Urinary bladder (tissue), 4 donors: ENCODE measurements around the gene ZNF775. TPM values are rescaled to one million over a fixed set of nuclear protein-coding genes. Genes with fewer than 3 reads are reported as not detected.

Experiments used
- DNase-seq: peaks from one replicate; pipeline ENCODE4 v3.0.0-alpha.2; 2015; ENCODE audit errors: extremely low spot score
- H3K27ac ChIP-seq: one replicate; pipeline ENCODE4 v1.5.1; 2013; ENCODE audit warnings: low read depth, mild to moderate bottlenecking, moderate library complexity
- H3K36me3 ChIP-seq: one replicate; pipeline ENCODE4 v1.6.1; 2013; ENCODE audit warnings: mild to moderate bottlenecking, moderate library complexity; ENCODE audit not compliant: insufficient read depth
- H3K4me1 ChIP-seq: one replicate; pipeline ENCODE4 v1.6.1; 2013; ENCODE audit warnings: mild to moderate bottlenecking, moderate library complexity; ENCODE audit not compliant: insufficient read depth
- H3K4me3 ChIP-seq: one replicate; pipeline ENCODE4 v1.5.1; 2013; ENCODE audit warnings: low read depth, low read length
- WGBS: extraction: QIAGEN DNeasy Blood & Tissue Kit; methylation state at CpG from one replicate; pipeline ENCODE4 v1.1.7; 2013; 5-methylcytosine and 5-hydroxymethylcytosine counted together
- polyA plus RNA-seq: library from polyadenylated mRNA; stranded (reverse); fragments of 200-250 nt; gene quantifications from one replicate; pipeline ENCODE4 v1.2.3, GENCODE V29; 2013
- total RNA-seq: library from RNA; depleted of rRNA; stranded (reverse); fragments of >200 nt; gene quantifications from one replicate; pipeline ENCODE4 v1.2.3, GENCODE V29; 2014
- donor health status: healthy with polysubstance abuse.
- donor health status: healthy.

The ZNF775 gene
- total and polyA plus RNA-seq, 2 donors = 5.1 to 11.6 TPM

DNA sequence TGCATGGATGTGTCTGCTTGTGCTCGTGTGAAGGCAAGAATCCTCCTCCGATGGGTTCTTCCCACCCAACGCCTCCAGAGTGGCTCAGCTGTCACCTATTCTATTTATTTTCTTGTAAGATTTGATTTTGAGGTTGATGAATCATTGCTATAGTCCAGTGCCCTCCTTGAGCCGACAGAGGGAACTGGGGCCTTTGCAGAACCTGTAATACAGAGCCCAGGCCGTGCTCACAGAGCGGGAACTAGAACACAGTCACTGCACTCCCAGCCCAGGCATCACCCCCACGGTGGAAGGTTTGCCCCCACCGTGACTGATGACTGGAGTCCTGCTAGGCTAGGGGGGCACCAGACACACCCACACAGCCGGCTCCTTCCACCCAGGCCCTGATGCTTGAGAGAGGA lies 39.7 kb upstream of the ZNF775 start:
- Histone ChIP-seq H3K4me1 (no peaks in the 10 kb centered on the region), H3K4me3 (no peak overlapping the region), H3K27ac (no peak overlapping the region), H3K36me3 (no peaks in the 10 kb centered on the region)
- no peak for DNase-seq
- WGBS = 55% methylated on average over 9 of the region's 9 CpGs

DNA sequence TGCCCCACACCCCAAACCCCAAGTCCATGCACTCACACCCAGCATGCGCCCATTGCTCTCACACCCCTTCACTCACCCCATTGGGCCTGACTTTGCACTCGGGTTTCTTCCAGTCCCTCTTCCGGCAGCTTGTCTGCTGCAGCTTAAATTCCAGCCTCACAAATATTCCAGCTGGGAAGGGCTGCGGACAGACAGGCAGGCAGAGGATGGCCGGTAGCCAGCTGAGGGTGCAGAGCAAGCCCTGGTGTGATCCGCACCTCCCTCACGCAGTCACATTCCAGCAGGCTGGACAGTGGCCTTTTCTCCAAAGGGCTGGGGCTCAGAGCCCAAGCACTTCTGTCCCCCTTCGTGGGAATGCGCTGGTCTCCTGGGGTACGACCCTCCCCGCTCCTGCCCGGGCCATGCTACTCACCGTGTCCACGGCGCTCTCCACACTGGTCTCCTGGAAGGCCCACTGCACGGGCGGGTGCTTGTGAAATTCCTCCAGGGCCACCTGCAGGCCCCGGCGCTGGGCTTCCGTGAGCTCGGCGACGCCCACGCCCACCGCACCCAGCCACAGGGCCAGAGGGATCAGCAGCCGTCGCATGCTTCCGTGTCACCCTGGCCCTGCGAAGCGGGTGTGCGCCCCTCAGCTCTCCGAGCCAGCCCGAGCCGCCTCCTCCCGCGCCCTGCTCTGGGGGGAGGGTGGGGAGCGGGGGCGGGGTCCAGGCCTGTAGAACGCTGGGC lies 38.9 kb upstream of the ZNF775 start:
- Histone ChIP-seq H3K4me1 (no peaks in the 10 kb centered on the region), H3K36me3 (no peaks in the 10 kb centered on the region), H3K4me3 (peak overlapping the region; percentile 52), H3K27ac (no peak overlapping the region)
- no peak for DNase-seq
- 9% methylated on average over 39 of the region's 39 CpGs for WGBS

DNA sequence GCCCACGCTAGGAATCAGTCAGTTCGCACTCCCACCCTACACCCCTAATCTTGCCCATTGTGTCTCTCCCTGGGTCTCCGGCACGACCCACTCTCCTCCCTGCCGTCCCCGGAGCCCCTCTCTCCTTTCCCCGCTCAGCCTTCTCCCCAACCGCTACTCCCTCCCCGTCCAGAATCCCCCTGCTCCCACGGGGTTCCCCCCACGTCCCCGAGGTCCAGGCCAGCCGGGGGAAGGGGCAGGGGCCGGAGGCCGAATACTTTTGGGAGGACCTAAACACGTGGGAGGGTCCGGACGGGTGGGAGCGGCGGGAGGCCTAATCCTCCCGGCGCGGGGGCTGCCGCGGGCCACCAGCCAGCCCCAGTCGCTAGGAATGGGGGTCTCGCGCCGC lies 38.3 kb upstream of the ZNF775 start:
- 3% methylated on average over 29 of the region's 29 CpGs for WGBS

GRCh38 chr7:150341263-150342120 lies 37.6 kb upstream of the ZNF775 start, which contains the start of gene RARRES2:
Gene RARRES2 (minus strand): TSS chr7:150341629. CDS start chr7:150340609, 1,020 bp downstream.
- 4% methylated on average over 49 of the region's 49 CpGs for WGBS
- Histone ChIP-seq H3K36me3 (no peaks in the 10 kb centered on the region), H3K4me3 (peak within 1 kb of the TSS; percentile 52), H3K4me1 (no peaks in the 10 kb centered on the region), H3K27ac (no peak within 1 kb of the TSS)
- no peak for DNase-seq

More for the DNA sequence above, 38.3 kb upstream of the ZNF775 start:
- Histone ChIP-seq H3K36me3 (no peaks in the 10 kb centered on the region), H3K4me3 (peak overlapping the region; percentile 52), H3K4me1 (no peaks in the 10 kb centered on the region), H3K27ac (no peak overlapping the region)
- no peak for DNase-seq

DNA sequence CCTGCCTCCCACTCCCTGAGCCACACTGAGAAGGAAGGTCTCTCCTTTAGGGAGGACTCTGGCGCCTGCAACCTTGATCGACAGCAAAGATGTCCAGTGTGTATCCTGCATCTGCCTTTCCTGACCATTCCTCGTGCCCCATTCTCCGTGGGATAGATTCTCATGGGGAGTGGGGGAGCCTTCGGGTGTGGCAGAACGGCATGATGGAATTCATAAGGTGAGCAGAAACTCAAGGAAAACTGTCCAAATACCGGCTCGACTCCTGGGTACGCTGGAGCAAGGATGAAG lies 37.1 kb upstream of the ZNF775 start:
- Histone ChIP-seq H3K4me1 (no peaks in the 10 kb centered on the region), H3K36me3 (no peaks in the 10 kb centered on the region), H3K4me3 (no peak overlapping the region), H3K27ac (no peak overlapping the region)
- 74% methylated on average over 9 of the region's 9 CpGs for whole genome bisulfite sequencing
- no peak for DNase-seq

GRCh38 chr7:150343225-150343624 lies 35.9 kb upstream of the ZNF775 start:
- Histone ChIP-seq H3K4me3 (no peak overlapping the region), H3K4me1 (no peaks in the 10 kb centered on the region), H3K36me3 (no peaks in the 10 kb centered on the region), H3K27ac (no peak overlapping the region)
- no peak for DNase-seq
- 92% methylated on average over 2 of the region's 2 CpGs for WGBS

DNA sequence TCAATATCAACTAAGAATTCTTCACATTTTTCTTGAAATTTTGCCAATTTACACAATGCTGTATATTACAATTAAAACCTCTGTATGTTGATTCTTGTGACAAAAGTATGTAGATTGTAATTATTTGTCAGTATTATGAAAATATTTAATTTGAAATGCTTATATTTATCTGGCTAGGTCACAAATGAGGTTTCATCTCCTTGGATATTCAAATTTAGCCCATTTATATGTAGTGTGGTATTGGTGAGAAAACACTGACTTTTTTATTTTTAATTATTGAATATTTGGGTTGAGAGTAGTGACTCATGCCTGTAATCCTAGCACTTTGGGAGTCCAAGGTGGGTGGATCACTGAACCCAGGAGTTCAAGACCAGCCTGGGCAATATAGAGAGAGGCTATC lies 34.8 kb upstream of the ZNF775 start:
- H3K4me1 ChIP-seq = no peaks in the 10 kb centered on the region
- H3K4me3 ChIP-seq = no peak overlapping the region
- H3K36me3 ChIP-seq = no peaks in the 10 kb centered on the region
- no peak overlapping the region for H3K27ac ChIP-seq
- no peak for DNase-seq

DNA sequence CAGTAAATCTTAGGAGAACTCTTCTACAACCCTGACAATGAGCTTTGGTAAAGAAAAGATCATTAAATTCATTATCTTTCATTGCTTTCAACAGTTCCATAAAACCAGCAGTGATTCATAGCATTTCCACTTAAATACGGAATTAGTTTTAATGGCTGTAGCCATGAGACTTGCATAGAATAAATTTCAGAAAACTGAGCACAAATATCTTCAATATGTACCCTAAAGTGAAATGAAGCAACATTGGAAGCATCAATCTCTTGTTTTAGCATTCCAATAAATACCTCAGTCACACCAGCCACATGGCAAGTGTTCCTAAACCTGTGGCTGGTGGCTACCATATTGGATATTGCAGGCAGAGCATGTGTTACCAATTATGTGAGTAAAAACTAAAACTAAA lies 34.1 kb upstream of the ZNF775 start:
- H3K36me3 ChIP-seq = no peaks in the 10 kb centered on the region
- no peaks in the 10 kb centered on the region for H3K4me1 ChIP-seq
- H3K27ac ChIP-seq = no peak overlapping the region
- no peak overlapping the region for H3K4me3 ChIP-seq
- DNase-seq = no peak
- WGBS = 59% methylated on average over 1 of the region's 1 CpG

DNA sequence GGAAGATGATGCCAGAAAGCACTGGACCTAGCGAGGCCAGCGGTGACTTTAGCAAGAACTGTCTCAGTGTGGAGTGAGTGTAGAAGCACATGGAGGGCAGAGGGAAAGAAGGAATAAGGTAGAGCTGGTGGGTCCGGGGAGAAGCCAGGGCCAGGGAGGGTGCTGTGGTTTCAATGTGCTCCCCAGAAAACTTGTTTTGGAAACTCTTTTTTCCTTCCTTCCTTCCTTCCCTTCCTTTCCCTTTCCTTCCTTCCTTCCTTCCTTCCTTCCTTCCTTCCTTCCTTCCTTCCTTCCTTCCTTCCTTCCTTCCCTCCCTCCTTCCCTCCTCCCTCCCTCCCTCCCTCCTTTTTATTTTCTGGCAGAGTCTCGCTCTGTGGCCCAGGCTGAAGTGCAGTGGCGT lies 32.2 kb upstream of the ZNF775 start:
- Histone ChIP-seq H3K4me3 (no peak overlapping the region), H3K36me3 (no peaks in the 10 kb centered on the region), H3K4me1 (no peaks in the 10 kb centered on the region), H3K27ac (no peak overlapping the region)
- whole genome bisulfite sequencing = 91% methylated on average over 5 of the region's 5 CpGs
- DNase-seq = no peak

GRCh38 chr7:150351587-150352194 lies 27.4 kb upstream of the ZNF775 start:
- WGBS = 62% methylated on average over 8 of the region's 8 CpGs
- Histone ChIP-seq H3K27ac (no peak overlapping the region), H3K4me3 (no peak overlapping the region), H3K4me1 (no peaks in the 10 kb centered on the region), H3K36me3 (no peaks in the 10 kb centered on the region)
- no peak for DNase-seq

DNA sequence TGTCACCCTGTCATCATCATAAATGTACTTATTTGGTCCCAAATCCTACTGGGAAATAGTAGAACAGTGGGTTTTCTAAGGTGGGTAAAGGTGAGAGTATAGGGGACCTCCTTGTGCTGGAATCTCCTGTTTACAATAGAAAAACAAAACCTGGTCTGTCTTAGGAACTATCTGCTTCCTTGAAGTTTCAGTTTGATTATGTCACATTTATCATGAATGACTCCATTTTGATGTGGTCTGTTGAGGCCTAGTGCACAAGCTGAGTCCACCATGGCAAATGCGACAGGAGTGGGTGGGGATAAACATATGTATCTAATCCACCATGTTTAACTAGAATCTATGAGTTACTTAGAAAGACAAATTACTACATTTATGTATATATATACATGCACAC lies 23.5 kb upstream of the ZNF775 start:
- H3K4me3 ChIP-seq = no peak overlapping the region
- WGBS = 94% methylated on average over 1 of the region's 1 CpG
- DNase-seq = no peak
- no peak overlapping the region for H3K27ac ChIP-seq
- H3K4me1 ChIP-seq = no peaks in the 10 kb centered on the region
- H3K36me3 ChIP-seq = no peaks in the 10 kb centered on the region

DNA sequence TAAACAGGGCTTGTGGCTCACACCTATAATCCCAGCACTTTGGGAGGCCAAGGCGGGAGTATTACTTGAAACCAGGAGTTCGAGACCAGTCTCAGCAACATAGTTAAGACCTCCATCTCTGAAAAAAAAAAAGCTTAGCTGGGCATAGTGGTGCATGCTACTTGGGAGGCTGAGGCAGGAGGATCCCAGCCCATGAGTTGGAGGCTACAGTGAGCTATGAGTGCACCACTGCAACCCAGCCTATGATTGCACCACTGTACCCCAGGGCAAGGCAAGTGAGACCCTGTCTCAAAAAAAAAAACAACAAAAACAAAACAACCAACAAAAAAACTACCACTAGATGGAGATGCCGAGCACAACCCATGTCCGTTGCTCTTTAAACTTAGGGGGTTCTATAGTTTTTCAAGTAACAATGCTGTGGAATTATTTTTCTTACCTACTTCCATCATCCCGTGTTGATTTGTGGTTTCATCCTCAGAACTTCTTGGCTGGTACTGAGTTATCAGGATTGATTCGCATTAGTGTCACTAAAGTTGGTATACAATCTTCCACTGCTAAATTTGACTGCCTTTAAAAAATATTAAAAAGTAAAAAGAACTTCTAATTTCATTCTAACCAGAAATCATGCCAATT lies 22.7 kb upstream of the ZNF775 start:
- 37% methylated on average over 6 of the region's 6 CpGs for WGBS
- Histone ChIP-seq H3K36me3 (no peaks in the 10 kb centered on the region), H3K4me3 (no peak overlapping the region), H3K27ac (no peak overlapping the region), H3K4me1 (no peaks in the 10 kb centered on the region)
- DNase-seq = no peak

DNA sequence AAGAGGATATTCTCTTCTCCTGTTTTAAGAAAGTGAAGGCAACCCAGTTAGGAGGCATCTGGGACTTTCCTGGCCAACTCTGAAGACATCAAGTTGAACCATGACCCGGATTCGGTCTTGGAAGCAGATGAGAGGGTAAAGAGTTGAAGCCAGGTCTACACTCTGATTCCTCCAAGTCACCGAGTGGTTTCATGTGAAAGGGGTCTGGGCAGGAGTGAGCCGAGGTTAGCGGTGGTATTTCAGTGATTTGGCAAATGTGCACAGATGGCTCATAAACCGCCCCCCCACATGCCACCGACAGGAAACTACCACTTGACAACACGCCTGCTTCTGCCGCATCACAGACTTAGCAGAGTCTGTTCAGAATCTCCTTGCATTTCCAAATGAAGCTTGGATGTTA lies 21.9 kb upstream of the ZNF775 start:
- 44% methylated on average over 9 of the region's 9 CpGs for WGBS
- DNase-seq = no peak
- Histone ChIP-seq H3K36me3 (no peaks in the 10 kb centered on the region), H3K27ac (no peak overlapping the region), H3K4me3 (no peak overlapping the region), H3K4me1 (no peaks in the 10 kb centered on the region)
